Activated CD4-positive, alpha-beta T cell treated with anti-CD3 and anti-CD28 coated beads for 4 hours (primary cell): ENCODE measurements around the gene ATP6V0C.
A peak's percentile ranks its signal among the peaks of the same experiment; 100 is the strongest.

Source experiments
- DNase-seq, 2 donors: peaks; one replicate each; pipeline ENCODE4 v3.0.0-alpha.2; 2020

Gene ATP6V0C

GRCh38 chr16:2513405-2514332 is at the start of gene ATP6V0C:
Gene ATP6V0C, plus strand, starts transcription at chr16:2513952. Its CDS starts 152 bp downstream, at chr16:2514104.
- peak; percentile 91 to 92 for DNase-seq

- DNase-seq = no peak
Measured at GRCh38 chr16:2464333-2464732, 49.4 kb upstream of the ATP6V0C start.

GRCh38 chr16:2465653-2466415 is 47.9 kb upstream of the ATP6V0C start:
- DNase-seq = no peak

- DNase-seq = no peak
Measured at GRCh38 chr16:2466667-2467527, 46.9 kb upstream of the ATP6V0C start.

GRCh38 chr16:2467528-2468232 is 46.1 kb upstream of the ATP6V0C start:
- DNase-seq = no peak

GRCh38 chr16:2468233-2468724 is 45.5 kb upstream of the ATP6V0C start:
- no peak for DNase-seq

- DNase-seq = no peak
Measured at GRCh38 chr16:2468725-2469398, 44.9 kb upstream of the ATP6V0C start.

- no peak for DNase-seq
Measured at GRCh38 chr16:2469399-2470233, 44.1 kb upstream of the ATP6V0C start.

GRCh38 chr16:2470234-2470601 is 43.5 kb upstream of the ATP6V0C start:
- no peak for DNase-seq

GRCh38 chr16:2470603-2471015 is 43.1 kb upstream of the ATP6V0C start:
- no peak for DNase-seq

GRCh38 chr16:2471016-2471652 is 42.6 kb upstream of the ATP6V0C start, which contains the start of gene NTN3:
Gene NTN3, plus strand, starts transcription at chr16:2471297. Its CDS starts 405 bp downstream, at chr16:2471702.
- DNase-seq = peak; percentile 20 to 29

- DNase-seq = no peak
Measured at GRCh38 chr16:2471653-2472487, 41.9 kb upstream of the ATP6V0C start.

GRCh38 chr16:2472488-2472864 is 41.3 kb upstream of the ATP6V0C start:
- DNase-seq = no peak

- no peak for DNase-seq
Measured at GRCh38 chr16:2472885-2473445, 40.8 kb upstream of the ATP6V0C start.

GRCh38 chr16:2473446-2473926 is 40.3 kb upstream of the ATP6V0C start:
- peak in 1 of 2 donors; percentile 17 for DNase-seq

GRCh38 chr16:2473999-2474876 is 39.5 kb upstream of the ATP6V0C start:
- peak; percentile 58 to 60 for DNase-seq

- DNase-seq = peak; percentile 69 to 70
Measured at GRCh38 chr16:2474877-2475412, 38.8 kb upstream of the ATP6V0C start, which contains the start of gene TBC1D24. Gene TBC1D24, plus strand, starts transcription at chr16:2475127. Its CDS starts 21,022 bp downstream, at chr16:2496149.
